OCI-LY3 (cell line): Measurements from ENCODE around the gene PIP5K1C.

Source experiments
- CTCF ChIP-seq: fragments of 200-600, 300-600 bp; sonication (generic); IDR thresholded peaks from 2 replicates; pipeline ENCODE4 v1.5.1; 2014; ENCODE audit warnings: antibody characterized with exemption, low read length, low read depth
- EZH2phosphoT487 ChIP-seq: fragments of 200-600 bp; shearing (Covaris generic); IDR thresholded peaks from 2 replicates; pipeline ENCODE4 v1.6.1; 2018; ENCODE audit warnings: antibody characterized with exemption, mixed run types, low read depth

DNA sequence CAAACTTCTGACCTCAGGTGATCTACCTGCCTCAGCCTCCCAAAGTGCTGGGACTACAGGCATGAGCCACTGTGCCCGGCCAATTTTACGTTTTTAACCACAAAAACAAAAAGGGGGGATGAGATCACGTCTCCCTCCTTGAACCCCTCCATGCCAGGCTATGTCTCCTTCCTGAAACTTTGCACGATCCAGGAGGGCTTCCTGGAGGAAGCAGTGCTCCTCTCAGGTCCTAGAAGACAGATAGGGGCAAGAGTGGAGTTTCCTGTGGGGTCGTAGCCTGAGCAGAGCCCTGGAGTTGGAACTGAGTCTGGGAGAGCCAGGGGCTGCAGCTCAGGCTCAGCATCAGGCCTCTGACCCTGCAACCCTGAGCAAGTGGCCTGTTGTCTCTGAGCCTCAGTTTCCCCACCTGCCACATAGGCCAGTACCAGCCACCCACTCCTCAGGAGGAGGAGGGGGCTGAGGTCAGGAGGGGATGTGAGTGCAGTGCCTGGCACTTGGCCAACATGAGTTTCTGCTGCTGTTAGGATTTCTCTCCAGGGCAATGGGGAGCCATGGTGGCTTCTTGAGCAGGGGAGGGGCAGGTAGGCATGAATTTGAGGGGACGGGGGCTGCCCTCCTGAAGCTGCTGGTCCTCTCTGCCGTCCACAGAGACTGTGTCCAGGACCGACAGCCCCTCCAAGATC, 45.2 kb upstream of the PIP5K1C start:
- no peak for TF ChIP-seq CTCF
- no peak for TF ChIP-seq EZH2phosphoT487
